A673 (cell line): ENCODE measurements around the gene RPS6KA2. TPM values are rescaled to one million over a fixed set of nuclear protein-coding genes. Genes with fewer than 3 reads are reported as not detected.
"Not testable (repeated sequence)": the region's sequence is repeated elsewhere in the genome, so short reads cannot be mapped to it uniquely, and the experiment has no call there.

Source experiments
- BruUV-seq: library from RNA; stranded (reverse); fragments of 400-500 nt; replicated peaks from 2 replicates; lab custom pipeline; 2021; lab: Mats Ljungman, UMichigan
- CTCF ChIA-PET: fragments of 300-600 bp; sonication (Branson Sonifier 250); formaldehyde crosslinking; loops from one replicate; lab custom pipeline; 2022; ENCODE audit warnings: antibody characterized with exemption; lab: Charles Lee
- POLR2A ChIA-PET: fragments of 300-600 bp; sonication (Branson Sonifier 250); formaldehyde crosslinking; loops from one replicate; lab custom pipeline; 2022; ENCODE audit warnings: antibody characterized with exemption; ENCODE audit not compliant: low non-redundant PET; lab: Charles Lee
- DNase-seq: peaks from one replicate; pipeline ENCODE4 v3.0.0-alpha.2; 2015; ENCODE audit warnings: low spot score
- H3K27ac ChIP-seq: fragments of 200-600 bp; sonication (generic); 2 replicates; pipeline ENCODE4 v1.5.1; 2016; ENCODE audit warnings: mixed run types, low read depth, mild to moderate bottlenecking, mixed read lengths, antibody characterized with exemption, low read length; ENCODE audit not compliant: poor library complexity, severe bottlenecking
- H3K27me3 ChIP-seq: fragments of 200-600 bp; sonication (generic); replicated peaks from 2 replicates; pipeline ENCODE4 v1.6.1; 2017; ENCODE audit warnings: mixed run types, low read depth, mild to moderate bottlenecking, mixed read lengths, antibody characterized with exemption, low read length; ENCODE audit not compliant: insufficient read depth, poor library complexity
- H3K36me3 ChIP-seq: fragments of 200-600 bp; sonication (generic); 2 replicates; pipeline ENCODE4 v1.6.1; 2016; ENCODE audit warnings: mixed run types, mild to moderate bottlenecking, mixed read lengths, antibody characterized with exemption, low read length; ENCODE audit not compliant: insufficient read depth, poor library complexity, severe bottlenecking
- H3K4me1 ChIP-seq: fragments of 200-600 bp; sonication (generic); 2 replicates; pipeline ENCODE4 v1.6.1; 2017; ENCODE audit warnings: mixed run types, mild to moderate bottlenecking, mixed read lengths, antibody characterized with exemption, low read length; ENCODE audit not compliant: insufficient read depth, poor library complexity, severe bottlenecking
- H3K4me3 ChIP-seq: fragments of 200-600 bp; sonication (generic); 2 replicates; pipeline ENCODE4 v1.5.1; 2016; ENCODE audit warnings: low read depth, mixed run types, mild to moderate bottlenecking, mixed read lengths, low read length; ENCODE audit not compliant: poor library complexity, severe bottlenecking
- H3K9me3 ChIP-seq: fragments of 200-600 bp; sonication (generic); 2 replicates; pipeline ENCODE4 v1.6.1; 2016; ENCODE audit warnings: mixed run types, low read depth, mild to moderate bottlenecking, mixed read lengths, antibody characterized with exemption, low read length; ENCODE audit not compliant: poor library complexity, severe bottlenecking
- EZH2 ChIP-seq: fragments of 200-600 bp; sonication (generic); IDR thresholded peaks from 2 replicates; pipeline ENCODE4 v1.6.1; 2017; ENCODE audit warnings: borderline replicate concordance, low read depth, mild to moderate bottlenecking, mixed read lengths, antibody characterized with exemption, low read length; ENCODE audit not compliant: poor library complexity, severe bottlenecking
- intact Hi-C: fragments of 100-400 bp; cut with micrococcal nuclease; formaldehyde crosslinking; loops from one replicate; pipeline ENCODE4 v1.10.0; 2022; ENCODE audit not compliant: unreplicated experiment
- total RNA-seq: library from RNA; stranded (reverse); gene quantifications from 2 replicates; pipeline ENCODE4 v1.2.3, GENCODE V29; 2021
- TF ChIP-seq, protein P1 (sequence below): fragments of 300-800, 200-600 bp; sonication (generic); conservative IDR thresholded peaks from 2 replicates; pipeline ENCODE4 v1.5.1; 2017; ENCODE audit warnings: low read depth, mild to moderate bottlenecking, antibody characterized with exemption, low read length, moderate library complexity, mixed read lengths

RPS6KA2 gene
- total RNA-seq, 1 experiment from 2014 or later: 30.1 TPM

DNA sequence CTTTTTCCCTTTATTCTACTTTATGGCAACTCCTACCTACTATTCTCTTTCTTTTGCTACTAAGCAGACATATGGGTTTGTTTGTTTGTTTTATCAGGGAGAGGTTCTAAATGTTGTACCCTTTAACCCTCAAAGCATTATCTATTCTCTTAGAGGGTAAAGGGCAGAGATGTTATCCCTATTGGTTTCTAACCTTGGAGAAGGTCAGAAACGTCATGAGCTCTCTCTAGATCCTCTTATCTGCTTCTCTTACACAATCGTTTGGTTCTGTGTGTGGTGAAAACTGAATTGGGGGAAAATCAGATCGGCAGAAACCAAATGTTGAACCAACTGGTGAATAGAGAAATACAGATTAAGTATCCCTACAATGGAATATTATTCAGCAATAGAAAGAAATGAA lies 237.9 kb downstream of the RPS6KA2 start:
- BruUV-seq: no TSS peak
- intact Hi-C loops: no loop called here
- no peak overlapping the region for H3K27ac ChIP-seq
- H3K9me3 ChIP-seq: no peaks in the 10 kb centered on the region
- DNase-seq: no peak
- no peak overlapping the region for H3K4me3 ChIP-seq
- ChIA-PET POLR2A (no interaction called here), CTCF (no interaction called here)
- no peaks in the 10 kb centered on the region for H3K27me3 ChIP-seq
- H3K4me1 ChIP-seq: no peaks in the 10 kb centered on the region
- TF ChIP-seq EZH2: no peak
- TF ChIP-seq, protein P1, sequence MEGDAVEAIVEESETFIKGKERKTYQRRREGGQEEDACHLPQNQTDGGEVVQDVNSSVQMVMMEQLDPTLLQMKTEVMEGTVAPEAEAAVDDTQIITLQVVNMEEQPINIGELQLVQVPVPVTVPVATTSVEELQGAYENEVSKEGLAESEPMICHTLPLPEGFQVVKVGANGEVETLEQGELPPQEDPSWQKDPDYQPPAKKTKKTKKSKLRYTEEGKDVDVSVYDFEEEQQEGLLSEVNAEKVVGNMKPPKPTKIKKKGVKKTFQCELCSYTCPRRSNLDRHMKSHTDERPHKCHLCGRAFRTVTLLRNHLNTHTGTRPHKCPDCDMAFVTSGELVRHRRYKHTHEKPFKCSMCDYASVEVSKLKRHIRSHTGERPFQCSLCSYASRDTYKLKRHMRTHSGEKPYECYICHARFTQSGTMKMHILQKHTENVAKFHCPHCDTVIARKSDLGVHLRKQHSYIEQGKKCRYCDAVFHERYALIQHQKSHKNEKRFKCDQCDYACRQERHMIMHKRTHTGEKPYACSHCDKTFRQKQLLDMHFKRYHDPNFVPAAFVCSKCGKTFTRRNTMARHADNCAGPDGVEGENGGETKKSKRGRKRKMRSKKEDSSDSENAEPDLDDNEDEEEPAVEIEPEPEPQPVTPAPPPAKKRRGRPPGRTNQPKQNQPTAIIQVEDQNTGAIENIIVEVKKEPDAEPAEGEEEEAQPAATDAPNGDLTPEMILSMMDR: no peak
- H3K36me3 ChIP-seq: no peaks in the 10 kb centered on the region

GRCh38 chr6:166388290-166389004 lies 238.6 kb downstream of the RPS6KA2 start:
- H3K36me3 ChIP-seq: no peaks in the 10 kb centered on the region
- no peaks in the 10 kb centered on the region for H3K9me3 ChIP-seq
- intact Hi-C loops: no loop called here
- H3K4me1 ChIP-seq: no peaks in the 10 kb centered on the region
- DNase-seq: no peak
- H3K27me3 ChIP-seq: no peaks in the 10 kb centered on the region
- TF ChIP-seq, protein P1: no peak
- TF ChIP-seq EZH2: no peak
- no peak overlapping the region for H3K27ac ChIP-seq
- ChIA-PET CTCF (no interaction called here), POLR2A (no interaction called here)
- no TSS peak for BruUV-seq
- H3K4me3 ChIP-seq: no peak overlapping the region

DNA sequence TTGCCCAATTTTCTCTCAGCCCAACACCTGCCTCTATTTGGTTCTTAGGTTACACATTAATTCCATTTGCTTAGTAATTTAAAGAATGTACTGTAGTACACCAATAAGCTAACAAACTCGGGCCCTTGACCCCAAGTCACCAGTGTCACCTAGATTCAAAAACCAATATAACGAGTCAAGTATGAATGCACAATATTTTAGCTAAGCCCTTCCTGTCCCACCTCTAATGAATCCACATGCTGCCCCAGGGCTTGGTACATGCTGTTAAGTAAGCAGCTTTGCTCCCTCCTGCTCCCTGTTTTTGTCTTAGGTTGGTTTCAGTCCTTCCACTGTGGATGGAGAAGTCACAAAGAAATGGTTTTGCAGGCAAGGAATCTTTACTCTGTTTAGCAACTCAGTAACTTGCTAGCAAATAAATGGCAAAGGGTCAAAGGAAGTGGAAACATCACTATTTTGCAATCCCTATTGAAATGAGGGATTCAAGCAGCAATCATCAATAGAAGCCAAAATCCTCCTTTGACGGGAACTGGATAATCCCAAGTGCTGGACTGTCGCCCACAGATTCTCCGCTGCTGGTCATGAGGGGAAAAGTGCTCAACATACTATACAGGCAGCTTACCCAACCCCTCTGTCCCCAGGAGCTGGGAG lies 239.3 kb downstream of the RPS6KA2 start:
- ChIA-PET POLR2A (no interaction called here), CTCF (no interaction called here)
- Histone ChIP-seq H3K9me3 (no peaks in the 10 kb centered on the region), H3K4me1 (no peaks in the 10 kb centered on the region), H3K27ac (no peak overlapping the region), H3K27me3 (no peaks in the 10 kb centered on the region), H3K4me3 (no peak overlapping the region), H3K36me3 (no peaks in the 10 kb centered on the region)
- BruUV-seq: no TSS peak
- no peak for DNase-seq
- intact Hi-C loops: no loop called here
- TF ChIP-seq EZH2: no peak
- TF ChIP-seq, protein P1: no peak

DNA sequence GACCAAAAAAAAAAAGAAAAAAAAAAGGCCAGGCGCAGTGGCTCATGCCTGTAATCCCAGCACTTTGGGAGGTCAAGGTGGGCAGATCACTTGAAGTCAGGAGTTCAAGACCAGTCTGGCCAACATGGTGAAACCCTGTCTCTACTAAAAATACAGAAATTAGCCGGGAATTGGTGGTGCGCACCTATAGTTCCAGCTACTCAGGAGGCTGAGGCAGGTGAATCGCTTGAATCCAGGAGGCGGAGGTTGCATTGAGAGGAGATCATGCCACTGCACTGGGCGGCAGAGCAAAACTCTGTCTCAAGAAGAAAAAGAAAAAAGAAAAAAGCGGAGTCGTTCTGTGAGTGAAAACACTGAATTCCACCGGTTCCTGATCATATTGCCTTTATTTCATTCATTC lies 240.0 kb downstream of the RPS6KA2 start:
- H3K9me3 ChIP-seq, H3K27ac ChIP-seq, H3K4me1 ChIP-seq, H3K36me3 ChIP-seq, H3K27me3 ChIP-seq, BruUV-seq, H3K4me3 ChIP-seq, DNase-seq, POLR2A ChIA-PET, CTCF ChIA-PET, intact Hi-C loops: not testable (repeated sequence)
